HepG2 (cell line): Measurements from ENCODE around the gene TNFAIP3. TPM values are rescaled to one million over a fixed set of nuclear protein-coding genes. Genes with fewer than 3 reads are reported as not detected.

Source experiments
- AGO1 ChIP-seq: fragments of 200-400 bp; formaldehyde crosslinking; IDR thresholded peaks from 2 replicates; pipeline ENCODE4 v1.6.1; 2017; ENCODE audit warnings: mild to moderate bottlenecking, low read depth, low read length, moderate library complexity; ENCODE audit not compliant: poor library complexity, severe bottlenecking
- AGO2 ChIP-seq: fragments of 200-400 bp; formaldehyde crosslinking; optimal IDR thresholded peaks from 2 replicates; pipeline ENCODE3; 2017; ENCODE audit warnings: mild to moderate bottlenecking, low read depth, low read length, moderate library complexity
- HMG20B ChIP-seq: conservative IDR thresholded peaks from 2 replicates; pipeline ENCODE4 v1.6.1; 2016; ENCODE audit warnings: missing genetic modification reagents, missing compliant biosample characterization
- HNRNPL ChIP-seq: fragments of 200-400 bp; formaldehyde crosslinking; IDR thresholded peaks from 2 replicates; pipeline ENCODE4 v1.6.1; 2017; ENCODE audit warnings: mild to moderate bottlenecking, low read depth, low read length
- HNRNPLL ChIP-seq: fragments of 200-400 bp; formaldehyde crosslinking; IDR thresholded peaks from 2 replicates; pipeline ENCODE4 v1.6.1; 2017; ENCODE audit warnings: mild to moderate bottlenecking, low read depth, low read length; ENCODE audit not compliant: poor library complexity, severe bottlenecking
- JUN ChIP-seq: sonication (generic); formaldehyde crosslinking; IDR thresholded peaks from 2 replicates; pipeline ENCODE4 v1.4.0; 2020; ENCODE audit warnings: mild to moderate bottlenecking, missing genetic modification reagents
- MAF1 ChIP-seq: sonication (generic); formaldehyde crosslinking; IDR thresholded peaks from 2 replicates; pipeline ENCODE4 v1.5.0; 2020; ENCODE audit warnings: missing genetic modification reagents, borderline replicate concordance
- NR3C1 ChIP-seq: sonication (generic); formaldehyde crosslinking; IDR thresholded peaks from 2 replicates; pipeline ENCODE4 v1.4.0; 2020; ENCODE audit warnings: missing genetic modification reagents
- NRL ChIP-seq: sonication (generic); formaldehyde crosslinking; IDR thresholded peaks from 2 replicates; pipeline ENCODE4 v1.5.0; 2020; ENCODE audit warnings: missing genetic modification reagents, mild to moderate bottlenecking, moderate library complexity, borderline replicate concordance
- RBFOX2 ChIP-seq: fragments of 200-400 bp; formaldehyde crosslinking; IDR thresholded peaks from 2 replicates; pipeline ENCODE4 v1.6.1; 2017; ENCODE audit warnings: low read depth, mild to moderate bottlenecking, low read length
- SRSF1 ChIP-seq: fragments of 200-400 bp; formaldehyde crosslinking; optimal IDR thresholded peaks from 2 replicates; pipeline ENCODE3; 2017; ENCODE audit warnings: mild to moderate bottlenecking, low read depth, low read length, moderate library complexity
- SSRP1 ChIP-seq: IDR thresholded peaks from 2 replicates; pipeline ENCODE4 v1.6.1; 2016; ENCODE audit warnings: control low read depth
- ZBTB10 ChIP-seq: sonication (generic); formaldehyde crosslinking; IDR thresholded peaks from 2 replicates; pipeline ENCODE4 v1.4.0; 2020; ENCODE audit warnings: missing genetic modification reagents, borderline replicate concordance
- ZFX ChIP-seq: sonication (generic); formaldehyde crosslinking; IDR thresholded peaks from 2 replicates; pipeline ENCODE4 v1.4.0; 2020; ENCODE audit warnings: mild to moderate bottlenecking, low read depth, missing genetic modification reagents, moderate library complexity
- ZNF547 ChIP-seq: sonication (generic); formaldehyde crosslinking; IDR thresholded peaks from 2 replicates; pipeline ENCODE4 v1.5.1; 2020; ENCODE audit warnings: mild to moderate bottlenecking, missing genetic modification reagents
- ZNF615 ChIP-seq: sonication (generic); formaldehyde crosslinking; IDR thresholded peaks from 2 replicates; pipeline ENCODE4 v1.5.0; 2020; ENCODE audit warnings: mild to moderate bottlenecking, missing genetic modification reagents, borderline replicate concordance
- polyA plus RNA-seq, 8 experiments: library from polyadenylated mRNA; depleted of rRNA in 3 of 8; stranded (reverse) in 7 of 8; unstranded in 1 of 8; fragments of >200 nt; fragmentation: Illumina TruSeq in 4 of 8; extraction: Trizol in 4 of 8; gene quantifications; 2 replicates each; pipeline versions ENCODE4 v1.2.1 to v1.2.3, GENCODE V29; 2011 to 2016; ENCODE audit warnings: low read depth in 4 of 8, missing spikeins in 1 of 8, mixed read lengths in 1 of 8; ENCODE audit not compliant: insufficient read depth in 1 of 8
- total RNA-seq, 5 experiments: library from RNA; depleted of rRNA; stranded (reverse); fragments of >200 nt; fragmentation: Illumina TruSeq; extraction: Trizol; gene quantifications; 2 replicates each; pipeline ENCODE4 v1.2.3, GENCODE V29; 2016; ENCODE audit warnings: low read depth in 1 of 5
- TF ChIP-seq, protein P1 (sequence below): sonication (generic); formaldehyde crosslinking; IDR thresholded peaks from 2 replicates; pipeline ENCODE4 v1.5.0; 2020; ENCODE audit warnings: mild to moderate bottlenecking, missing genetic modification reagents, borderline replicate concordance
- TF ChIP-seq, protein P2 (sequence below): sonication (generic); formaldehyde crosslinking; IDR thresholded peaks from 2 replicates; pipeline ENCODE4 v1.4.0; 2020; ENCODE audit warnings: missing genetic modification reagents, borderline replicate concordance
- TF ChIP-seq, protein P3 (sequence below): sonication (generic); formaldehyde crosslinking; IDR thresholded peaks from 2 replicates; pipeline ENCODE4 v1.4.0; 2020; ENCODE audit warnings: missing genetic modification reagents

Gene TNFAIP3
- total and polyA plus RNA-seq, 2 of the 13 experiments (the other 11 are each of a cell fraction or from before 2014, with no cell fraction given), result 28.2 to 47.1 TPM

GRCh38 chr6:137878486-137879285 lies 11.6 kb downstream of the TNFAIP3 start (continued):
- TF ChIP-seq, protein P1, sequence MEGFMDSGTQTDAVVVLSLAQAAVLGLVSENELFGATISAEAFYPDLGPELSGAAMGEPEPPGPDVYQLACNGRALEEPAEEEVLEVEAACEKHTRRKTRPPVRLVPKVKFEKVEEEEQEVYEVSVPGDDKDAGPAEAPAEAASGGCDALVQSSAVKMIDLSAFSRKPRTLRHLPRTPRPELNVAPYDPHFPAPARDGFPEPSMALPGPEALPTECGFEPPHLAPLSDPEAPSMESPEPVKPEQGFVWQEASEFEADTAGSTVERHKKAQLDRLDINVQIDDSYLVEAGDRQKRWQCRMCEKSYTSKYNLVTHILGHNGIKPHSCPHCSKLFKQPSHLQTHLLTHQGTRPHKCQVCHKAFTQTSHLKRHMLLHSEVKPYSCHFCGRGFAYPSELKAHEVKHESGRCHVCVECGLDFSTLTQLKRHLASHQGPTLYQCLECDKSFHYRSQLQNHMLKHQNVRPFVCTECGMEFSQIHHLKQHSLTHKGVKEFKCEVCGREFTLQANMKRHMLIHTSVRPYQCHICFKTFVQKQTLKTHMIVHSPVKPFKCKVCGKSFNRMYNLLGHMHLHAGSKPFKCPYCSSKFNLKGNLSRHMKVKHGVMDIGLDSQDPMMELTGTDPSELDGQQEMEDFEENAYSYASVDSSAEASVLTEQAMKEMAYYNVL (CRISPR knock-in tag), result no peak
- TF ChIP-seq SSRP1 (CRISPR knock-in tag) (0 out of 2 replicates have a peak, but pooled peaks have one; percentile 49), HNRNPLL (peak; percentile 26), NR3C1 (CRISPR knock-in tag) (no peak), NRL (CRISPR knock-in tag) (0 out of 2 replicates have a peak, but pooled peaks have one; percentile 55), ZBTB10 (no peak), JUN (CRISPR knock-in tag) (no peak), ZFX (no peak), HMG20B (CRISPR knock-in tag) (no peak), SRSF1 (peak; percentile 70), HNRNPL (0 out of 2 replicates have a peak, but pooled peaks have one; percentile 34), AGO1 (peak; percentile 64), MAF1 (CRISPR knock-in tag) (no peak), ZNF615 (CRISPR knock-in tag) (no peak), RBFOX2 (peak; percentile 61), AGO2 (peak; percentile 93), ZNF547 (0 out of 2 replicates have a peak, but pooled peaks have one; percentile 34)
- TF ChIP-seq, protein P2, sequence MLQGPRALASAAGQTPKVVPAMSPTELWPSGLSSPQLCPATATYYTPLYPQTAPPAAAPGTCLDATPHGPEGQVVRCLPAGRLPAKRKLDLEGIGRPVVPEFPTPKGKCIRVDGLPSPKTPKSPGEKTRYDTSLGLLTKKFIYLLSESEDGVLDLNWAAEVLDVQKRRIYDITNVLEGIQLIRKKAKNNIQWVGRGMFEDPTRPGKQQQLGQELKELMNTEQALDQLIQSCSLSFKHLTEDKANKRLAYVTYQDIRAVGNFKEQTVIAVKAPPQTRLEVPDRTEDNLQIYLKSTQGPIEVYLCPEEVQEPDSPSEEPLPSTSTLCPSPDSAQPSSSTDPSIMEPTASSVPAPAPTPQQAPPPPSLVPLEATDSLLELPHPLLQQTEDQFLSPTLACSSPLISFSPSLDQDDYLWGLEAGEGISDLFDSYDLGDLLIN (CRISPR knock-in tag), result no peak
- TF ChIP-seq, protein P3, sequence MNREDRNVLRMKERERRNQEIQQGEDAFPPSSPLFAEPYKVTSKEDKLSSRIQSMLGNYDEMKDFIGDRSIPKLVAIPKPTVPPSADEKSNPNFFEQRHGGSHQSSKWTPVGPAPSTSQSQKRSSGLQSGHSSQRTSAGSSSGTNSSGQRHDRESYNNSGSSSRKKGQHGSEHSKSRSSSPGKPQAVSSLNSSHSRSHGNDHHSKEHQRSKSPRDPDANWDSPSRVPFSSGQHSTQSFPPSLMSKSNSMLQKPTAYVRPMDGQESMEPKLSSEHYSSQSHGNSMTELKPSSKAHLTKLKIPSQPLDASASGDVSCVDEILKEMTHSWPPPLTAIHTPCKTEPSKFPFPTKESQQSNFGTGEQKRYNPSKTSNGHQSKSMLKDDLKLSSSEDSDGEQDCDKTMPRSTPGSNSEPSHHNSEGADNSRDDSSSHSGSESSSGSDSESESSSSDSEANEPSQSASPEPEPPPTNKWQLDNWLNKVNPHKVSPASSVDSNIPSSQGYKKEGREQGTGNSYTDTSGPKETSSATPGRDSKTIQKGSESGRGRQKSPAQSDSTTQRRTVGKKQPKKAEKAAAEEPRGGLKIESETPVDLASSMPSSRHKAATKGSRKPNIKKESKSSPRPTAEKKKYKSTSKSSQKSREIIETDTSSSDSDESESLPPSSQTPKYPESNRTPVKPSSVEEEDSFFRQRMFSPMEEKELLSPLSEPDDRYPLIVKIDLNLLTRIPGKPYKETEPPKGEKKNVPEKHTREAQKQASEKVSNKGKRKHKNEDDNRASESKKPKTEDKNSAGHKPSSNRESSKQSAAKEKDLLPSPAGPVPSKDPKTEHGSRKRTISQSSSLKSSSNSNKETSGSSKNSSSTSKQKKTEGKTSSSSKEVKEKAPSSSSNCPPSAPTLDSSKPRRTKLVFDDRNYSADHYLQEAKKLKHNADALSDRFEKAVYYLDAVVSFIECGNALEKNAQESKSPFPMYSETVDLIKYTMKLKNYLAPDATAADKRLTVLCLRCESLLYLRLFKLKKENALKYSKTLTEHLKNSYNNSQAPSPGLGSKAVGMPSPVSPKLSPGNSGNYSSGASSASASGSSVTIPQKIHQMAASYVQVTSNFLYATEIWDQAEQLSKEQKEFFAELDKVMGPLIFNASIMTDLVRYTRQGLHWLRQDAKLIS (CRISPR knock-in tag), result no peak
